Measurements from ENCODE around the gene PKDREJ.

DNA sequence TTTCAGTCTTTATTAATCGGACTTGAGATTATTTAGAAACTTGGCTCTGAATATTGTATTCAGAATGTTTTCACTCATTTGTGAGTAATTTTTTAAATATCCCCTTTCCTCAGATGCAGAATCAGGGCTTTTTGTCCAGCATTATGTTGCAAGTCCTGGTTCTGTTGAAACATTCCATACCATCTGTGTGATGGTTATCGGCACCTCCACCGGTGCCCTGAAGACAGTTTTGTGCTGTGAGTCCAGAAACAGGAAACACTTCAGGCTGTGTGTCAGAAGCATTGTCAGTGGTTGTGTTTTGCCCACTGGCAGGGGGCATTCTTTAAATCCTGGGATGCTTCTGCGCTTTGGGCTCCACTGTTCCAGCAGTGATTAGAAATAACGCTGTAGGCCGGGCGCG, 33.4 kb downstream of the PKDREJ start:
- TF ChIP-seq, protein P1, sequence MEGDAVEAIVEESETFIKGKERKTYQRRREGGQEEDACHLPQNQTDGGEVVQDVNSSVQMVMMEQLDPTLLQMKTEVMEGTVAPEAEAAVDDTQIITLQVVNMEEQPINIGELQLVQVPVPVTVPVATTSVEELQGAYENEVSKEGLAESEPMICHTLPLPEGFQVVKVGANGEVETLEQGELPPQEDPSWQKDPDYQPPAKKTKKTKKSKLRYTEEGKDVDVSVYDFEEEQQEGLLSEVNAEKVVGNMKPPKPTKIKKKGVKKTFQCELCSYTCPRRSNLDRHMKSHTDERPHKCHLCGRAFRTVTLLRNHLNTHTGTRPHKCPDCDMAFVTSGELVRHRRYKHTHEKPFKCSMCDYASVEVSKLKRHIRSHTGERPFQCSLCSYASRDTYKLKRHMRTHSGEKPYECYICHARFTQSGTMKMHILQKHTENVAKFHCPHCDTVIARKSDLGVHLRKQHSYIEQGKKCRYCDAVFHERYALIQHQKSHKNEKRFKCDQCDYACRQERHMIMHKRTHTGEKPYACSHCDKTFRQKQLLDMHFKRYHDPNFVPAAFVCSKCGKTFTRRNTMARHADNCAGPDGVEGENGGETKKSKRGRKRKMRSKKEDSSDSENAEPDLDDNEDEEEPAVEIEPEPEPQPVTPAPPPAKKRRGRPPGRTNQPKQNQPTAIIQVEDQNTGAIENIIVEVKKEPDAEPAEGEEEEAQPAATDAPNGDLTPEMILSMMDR (IDR thresholded peaks at IDR 0.05; ENCODE audit: low read depth, low read length): no peak
- TF ChIP-seq, protein P2, sequence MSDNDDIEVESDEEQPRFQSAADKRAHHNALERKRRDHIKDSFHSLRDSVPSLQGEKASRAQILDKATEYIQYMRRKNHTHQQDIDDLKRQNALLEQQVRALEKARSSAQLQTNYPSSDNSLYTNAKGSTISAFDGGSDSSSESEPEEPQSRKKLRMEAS (IDR thresholded peaks at IDR 0.05; ENCODE audit: low read depth, low read length): no peak
